Measurements from ENCODE around the gene SPEG. TPM values are rescaled to one million over a fixed set of nuclear protein-coding genes. Genes with fewer than 3 reads are reported as not detected.

The SPEG gene
- total and polyA plus RNA-seq, 2 of the 13 experiments (the other 11 are each of a cell fraction or from before 2014, with no cell fraction given), result 0.18 to 0.24 TPM

GRCh38 chr2:219387306-219388120 lies 47.1 kb upstream of the SPEG start, which contains the start of gene DNPEP (continued):
- TF ChIP-seq FLYWCH1 (CRISPR knock-in tag; IDR thresholded peaks at IDR 0.05), result no peak
- no peak; the same call in 1 of the 2 replicates for TF ChIP-seq HINFP (CRISPR knock-in tag; IDR thresholded peaks at IDR 0.05; ENCODE audit: low read depth)
- TF ChIP-seq AGO2 (optimal IDR thresholded peaks at IDR 0.05; ENCODE audit: low read depth, low read length), result peak; percentile 80
- TF ChIP-seq DRAP1 (CRISPR knock-in tag; IDR thresholded peaks at IDR 0.05), result peak; percentile 51
- TF ChIP-seq TAF1 (CRISPR knock-in tag; IDR thresholded peaks at IDR 0.05), result peak; percentile 75
- 0 out of 2 replicates have a peak, but pooled peaks have one; percentile 45 for TF ChIP-seq PRDM4 (CRISPR knock-in tag; IDR thresholded peaks at IDR 0.05; ENCODE audit: borderline replicate concordance)
- TF ChIP-seq PCBP2 (optimal IDR thresholded peaks at IDR 0.05; ENCODE audit: low read depth, low read length, poor library complexity, severe bottlenecking), result no peak
- no peak for TF ChIP-seq NCOA5 (CRISPR knock-in tag; IDR thresholded peaks at IDR 0.05)
- 0 out of 2 replicates have a peak, but pooled peaks have one; percentile 80 for TF ChIP-seq ARID2 (CRISPR knock-in tag; IDR thresholded peaks at IDR 0.05; ENCODE audit: borderline replicate concordance)
- peak; percentile 50 to 80 for TF ChIP-seq HMGXB4 (CRISPR knock-in tag; IDR thresholded peaks at IDR 0.05; ENCODE audit: borderline replicate concordance in 1 of 2, low read depth in 1 of 2)
- peak; percentile 92 for TF ChIP-seq HIVEP1 (CRISPR knock-in tag; IDR thresholded peaks at IDR 0.05)
- no peak for TF ChIP-seq ZBTB10 (CRISPR knock-in tag; IDR thresholded peaks at IDR 0.05; ENCODE audit: borderline replicate concordance)
- no peak for TF ChIP-seq ZNF672 (CRISPR knock-in tag; IDR thresholded peaks at IDR 0.05)
- no peak for TF ChIP-seq ZNF329 (CRISPR knock-in tag; IDR thresholded peaks at IDR 0.05; ENCODE audit: low read depth)
- TF ChIP-seq PAX8 (CRISPR knock-in tag; IDR thresholded peaks at IDR 0.05; ENCODE audit: borderline replicate concordance), result 0 out of 2 replicates have a peak, but pooled peaks have one; percentile 41
- peak; percentile 50; the same call in 1 of the 2 replicates for TF ChIP-seq NAIF1 (CRISPR knock-in tag; IDR thresholded peaks at IDR 0.05; ENCODE audit: borderline replicate concordance)
- no peak for TF ChIP-seq TIGD3 (CRISPR knock-in tag; IDR thresholded peaks at IDR 0.05; ENCODE audit: borderline replicate concordance)
